Measurements from ENCODE around the gene LMX1A.

GRCh38 chr1:165289556-165289955, 67.0 kb downstream of the LMX1A start:
- TF ChIP-seq, protein P1, sequence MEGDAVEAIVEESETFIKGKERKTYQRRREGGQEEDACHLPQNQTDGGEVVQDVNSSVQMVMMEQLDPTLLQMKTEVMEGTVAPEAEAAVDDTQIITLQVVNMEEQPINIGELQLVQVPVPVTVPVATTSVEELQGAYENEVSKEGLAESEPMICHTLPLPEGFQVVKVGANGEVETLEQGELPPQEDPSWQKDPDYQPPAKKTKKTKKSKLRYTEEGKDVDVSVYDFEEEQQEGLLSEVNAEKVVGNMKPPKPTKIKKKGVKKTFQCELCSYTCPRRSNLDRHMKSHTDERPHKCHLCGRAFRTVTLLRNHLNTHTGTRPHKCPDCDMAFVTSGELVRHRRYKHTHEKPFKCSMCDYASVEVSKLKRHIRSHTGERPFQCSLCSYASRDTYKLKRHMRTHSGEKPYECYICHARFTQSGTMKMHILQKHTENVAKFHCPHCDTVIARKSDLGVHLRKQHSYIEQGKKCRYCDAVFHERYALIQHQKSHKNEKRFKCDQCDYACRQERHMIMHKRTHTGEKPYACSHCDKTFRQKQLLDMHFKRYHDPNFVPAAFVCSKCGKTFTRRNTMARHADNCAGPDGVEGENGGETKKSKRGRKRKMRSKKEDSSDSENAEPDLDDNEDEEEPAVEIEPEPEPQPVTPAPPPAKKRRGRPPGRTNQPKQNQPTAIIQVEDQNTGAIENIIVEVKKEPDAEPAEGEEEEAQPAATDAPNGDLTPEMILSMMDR (IDR thresholded peaks at IDR 0.05), result no peak
- TF ChIP-seq POLR2A (IDR thresholded peaks at IDR 0.05), result no peak
- TF ChIP-seq EP300 (IDR thresholded peaks at IDR 0.05), result no peak
- TF ChIP-seq POLR2AphosphoS5 (IDR thresholded peaks at IDR 0.05), result no peak

All from sigmoid colon (tissue), 4 donors.